Kidney epithelial cell (primary cell): ENCODE results near the gene CSF3R. TPM values are rescaled to one million over a fixed set of nuclear protein-coding genes. Genes with fewer than 3 reads are reported as not detected.

Source experiments
- DNase-seq: peaks from one replicate; pipeline ENCODE4 v3.0.0-alpha.2; 2010; ENCODE audit warnings: low read depth
- H3K27me3 ChIP-seq: 2 replicates; pipeline ENCODE4 v1.6.0; 2011; ENCODE audit warnings: low read length; ENCODE audit not compliant: control insufficient read depth, insufficient read depth
- H3K36me3 ChIP-seq: 2 replicates; pipeline ENCODE4 v1.5.1; 2011; ENCODE audit warnings: low read length; ENCODE audit not compliant: control insufficient read depth, insufficient read depth
- H3K4me3 ChIP-seq: 2 replicates; pipeline ENCODE4 v1.5.1; 2011; ENCODE audit warnings: low read depth, mild to moderate bottlenecking, control low read depth, low read length
- CTCF ChIP-seq: IDR thresholded peaks from 2 replicates; pipeline ENCODE4 v1.5.1; 2011; ENCODE audit warnings: mild to moderate bottlenecking, moderate library complexity, low read length, control low read depth, inconsistent platforms; ENCODE audit not compliant: insufficient read depth, poor library complexity, severe bottlenecking
- total RNA-seq: library from RNA; depleted of rRNA; stranded (reverse); fragments of >200 nt; gene quantifications from 2 replicates; pipeline ENCODE4 v1.2.3, GENCODE V29; 2015

Gene CSF3R
- total RNA-seq, 1 donor from 2014 or later, result not detected

DNA sequence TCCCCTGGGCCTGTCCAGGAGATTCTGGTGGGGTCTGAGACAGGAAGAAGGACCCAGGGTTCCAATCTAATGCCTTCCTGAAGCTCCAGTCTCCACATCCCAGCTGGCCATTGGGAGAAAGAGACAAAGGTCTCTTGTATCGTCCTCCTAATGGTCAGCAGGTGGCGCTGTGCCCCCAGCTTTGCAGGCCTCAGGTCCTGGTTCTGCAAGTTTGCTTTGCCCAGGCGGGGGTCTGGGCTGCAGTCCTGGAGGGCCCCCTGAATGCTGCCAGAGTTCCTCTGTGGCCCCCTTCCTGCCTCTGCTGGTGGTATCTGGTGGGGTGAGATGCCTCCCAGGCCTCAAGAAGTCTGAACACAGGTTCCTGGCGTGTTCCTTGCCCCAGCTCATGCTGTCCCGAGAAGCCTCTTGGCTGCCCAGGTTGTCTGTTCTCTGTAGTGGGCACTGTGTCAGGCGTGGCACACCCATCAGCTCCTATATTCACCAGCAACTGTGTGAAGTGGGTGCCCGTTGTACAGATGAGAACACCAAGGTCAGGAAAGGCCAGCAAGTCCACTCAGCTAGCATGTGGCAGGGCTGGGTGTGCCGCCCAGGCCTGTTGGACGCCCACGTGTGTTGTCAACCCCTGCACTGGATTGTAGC lies 33.8 kb upstream of the CSF3R start:
- Histone ChIP-seq H3K36me3 (no peaks in the 10 kb centered on the region), H3K4me3 (no peak overlapping the region), H3K27me3 (peaks cover 4% of the 10 kb centered on the region)
- no peak for DNase-seq
- peak; percentile 88 for TF ChIP-seq CTCF

DNA sequence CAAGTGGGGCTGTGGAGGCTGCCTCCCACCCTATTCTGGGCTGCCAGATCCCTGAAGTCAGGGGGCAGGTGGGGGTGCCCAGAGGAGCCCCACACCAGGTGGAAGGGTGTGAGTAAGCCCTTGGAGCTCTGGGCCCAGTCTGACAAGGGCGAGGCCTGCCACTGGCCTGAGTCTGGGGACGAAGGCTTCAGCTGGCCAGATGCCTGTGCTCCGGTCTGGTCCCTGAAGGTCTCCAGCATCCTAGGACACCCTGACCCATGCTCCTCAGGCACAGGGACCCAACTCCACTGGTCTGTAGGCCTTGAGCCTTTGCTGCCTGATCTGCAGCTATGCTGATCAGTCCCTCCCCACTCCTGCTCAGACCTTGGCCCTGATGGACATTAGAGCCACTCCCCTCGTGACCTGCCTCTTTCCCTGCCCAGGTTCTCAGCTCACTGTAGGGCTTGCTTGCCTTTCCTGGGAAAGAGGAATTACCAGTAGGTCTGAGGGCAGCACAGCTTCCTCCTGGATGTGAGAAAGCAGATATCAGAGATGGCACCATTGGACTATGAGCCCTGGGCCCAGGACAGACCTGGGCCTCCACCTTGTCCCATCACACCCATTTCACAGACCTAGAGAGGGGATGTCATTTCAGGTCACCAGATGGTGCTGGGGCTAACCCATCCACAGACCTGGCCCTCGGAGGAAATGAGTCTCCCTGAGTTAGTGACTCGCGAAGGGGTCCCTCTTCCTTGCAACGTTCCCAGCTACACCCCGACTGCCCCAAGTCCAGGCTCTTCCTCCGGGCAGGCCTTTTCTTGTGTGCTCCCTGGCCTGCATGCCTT lies 32.8 kb upstream of the CSF3R start:
- Histone ChIP-seq H3K36me3 (no peaks in the 10 kb centered on the region), H3K27me3 (peaks cover 4% of the 10 kb centered on the region), H3K4me3 (no peak overlapping the region)
- no peak for DNase-seq
- TF ChIP-seq CTCF, result no peak

DNA sequence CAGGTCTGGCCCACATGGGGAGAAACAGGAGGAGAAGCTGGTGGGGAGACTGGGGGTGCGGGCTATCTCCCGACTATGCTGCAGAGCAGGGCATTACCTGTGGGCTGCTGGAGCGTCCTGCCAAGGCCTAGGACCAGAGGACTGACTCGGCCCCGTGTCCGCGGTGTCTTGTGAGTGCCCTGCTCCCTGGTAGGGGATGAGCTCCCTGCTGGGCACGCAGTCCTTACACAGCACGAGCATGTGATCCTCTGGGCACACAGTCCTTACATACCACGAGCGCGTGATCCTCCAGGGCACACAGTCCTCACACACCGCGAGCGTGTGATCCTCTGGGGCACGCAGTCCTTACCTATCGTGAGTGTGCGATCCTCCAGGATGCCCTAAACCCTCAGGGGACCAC lies 31.8 kb upstream of the CSF3R start:
- DNase-seq, result no peak
- peaks cover 4% of the 10 kb centered on the region for H3K27me3 ChIP-seq
- no peak overlapping the region for H3K4me3 ChIP-seq
- TF ChIP-seq CTCF, result no peak
- H3K36me3 ChIP-seq, result no peaks in the 10 kb centered on the region

DNA sequence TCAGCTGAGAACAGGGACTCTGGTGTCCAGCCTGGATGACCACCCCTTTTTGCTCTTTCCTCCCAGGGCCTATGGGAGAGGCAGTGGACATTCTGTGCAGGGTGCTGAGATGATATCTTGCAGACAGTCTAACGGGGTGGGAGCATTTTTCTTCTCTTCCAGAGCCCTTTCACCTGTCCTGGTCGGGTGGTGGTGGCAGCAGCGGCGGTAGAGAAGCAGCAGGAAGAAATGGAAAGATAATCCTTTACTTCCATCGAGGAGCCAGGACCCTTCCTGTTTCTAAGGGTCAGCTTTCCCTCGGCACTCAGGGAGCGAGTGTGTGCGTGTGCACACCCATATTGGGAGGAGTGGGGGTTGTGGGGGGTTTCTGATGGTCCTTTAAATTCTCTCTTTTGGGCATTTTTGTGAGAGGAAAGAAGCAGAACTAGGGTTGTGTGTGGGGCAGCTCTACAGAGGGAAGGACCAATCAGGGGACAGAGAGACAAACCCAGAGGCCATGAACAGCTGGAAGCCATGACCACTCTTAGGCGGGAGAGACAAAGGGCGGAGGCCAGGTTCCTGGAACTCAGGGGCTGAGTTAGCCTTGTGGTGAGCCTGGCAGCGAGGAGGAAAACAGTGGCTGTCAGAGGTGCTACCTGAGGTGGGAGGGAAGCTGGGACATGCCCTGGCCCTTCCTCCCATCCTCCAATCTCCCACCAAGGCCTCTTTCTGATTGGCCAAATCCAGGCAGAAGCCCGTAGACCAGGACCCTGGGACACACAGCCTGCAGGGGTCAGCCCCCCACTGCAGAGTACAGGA lies 31.2 kb upstream of the CSF3R start:
- Histone ChIP-seq H3K27me3 (peaks cover 4% of the 10 kb centered on the region), H3K4me3 (no peak overlapping the region), H3K36me3 (no peaks in the 10 kb centered on the region)
- no peak for TF ChIP-seq CTCF
- DNase-seq, result no peak

- DNase-seq, result no peak
- TF ChIP-seq CTCF, result no peak
- H3K27me3 ChIP-seq, result no peaks in the 10 kb centered on the region
These were observed 30.1 kb upstream of the CSF3R start for GRCh38 chr1:36512842-36513241.

More at GRCh38 chr1:36512842-36513241, 30.1 kb upstream of the CSF3R start:
- H3K4me3 ChIP-seq, result no peak overlapping the region
- H3K36me3 ChIP-seq, result no peaks in the 10 kb centered on the region
